KMS-11 (cell line): Measurements from ENCODE around the gene GPR146.

ENCODE experiments used
- H2AFZ ChIP-seq: fragments of 200-600 bp; sonication (generic); 2 replicates; pipeline ENCODE4 v1.6.1; 2016; ENCODE audit warnings: antibody characterized with exemption, mixed run types, low read depth
- H3K27ac ChIP-seq: fragments of 200-600 bp; sonication (generic); 2 replicates; pipeline ENCODE4 v1.6.1; 2016; ENCODE audit warnings: mild to moderate bottlenecking, mixed run types
- H3K27me3 ChIP-seq: fragments of 200-600 bp; sonication (generic); 2 replicates; pipeline ENCODE4 v1.6.1; 2017; ENCODE audit warnings: mild to moderate bottlenecking, low read depth, mixed run types, moderate library complexity; ENCODE audit not compliant: insufficient read depth
- H3K36me3 ChIP-seq: fragments of 200-600 bp; sonication (generic); 2 replicates; pipeline ENCODE4 v1.6.1; 2017; ENCODE audit warnings: mild to moderate bottlenecking, mixed run types; ENCODE audit not compliant: insufficient read depth
- H3K4me1 ChIP-seq: fragments of 200-600 bp; sonication (generic); 2 replicates; pipeline ENCODE4 v1.6.1; 2016; ENCODE audit warnings: mild to moderate bottlenecking, low read depth, mixed run types; ENCODE audit not compliant: poor library complexity, severe bottlenecking
- H3K4me2 ChIP-seq: fragments of 200-600 bp; sonication (generic); 2 replicates; pipeline ENCODE4 v1.7.0; 2016; ENCODE audit warnings: mild to moderate bottlenecking, mixed run types
- H3K4me3 ChIP-seq: fragments of 200-600 bp; sonication (generic); IDR thresholded peaks from 2 replicates; pipeline ENCODE4 v1.6.1; 2017; ENCODE audit warnings: low read depth, low read length, mixed read lengths; ENCODE audit not compliant: insufficient read depth
- H3K79me2 ChIP-seq: fragments of 200-600 bp; sonication (generic); 2 replicates; pipeline ENCODE4 v1.6.1; 2016; ENCODE audit warnings: low read depth, mixed run types; ENCODE audit not compliant: insufficient read depth
- H3K9ac ChIP-seq: fragments of 200-600 bp; sonication (generic); 2 replicates; pipeline ENCODE4 v1.6.1; 2016; ENCODE audit warnings: mild to moderate bottlenecking, mixed run types
- H4K20me1 ChIP-seq: fragments of 200-600 bp; sonication (generic); 2 replicates; pipeline ENCODE4 v1.6.1; 2016; ENCODE audit warnings: mild to moderate bottlenecking, mixed run types; ENCODE audit not compliant: insufficient read depth
- TF ChIP-seq, protein P1 (sequence below): fragments of 200-600 bp; sonication (generic); conservative IDR thresholded peaks from 2 replicates; pipeline ENCODE4 v1.6.1; 2017; ENCODE audit warnings: low read depth, mild to moderate bottlenecking, antibody characterized with exemption, low read length, moderate library complexity, mixed read lengths

Gene GPR146

DNA sequence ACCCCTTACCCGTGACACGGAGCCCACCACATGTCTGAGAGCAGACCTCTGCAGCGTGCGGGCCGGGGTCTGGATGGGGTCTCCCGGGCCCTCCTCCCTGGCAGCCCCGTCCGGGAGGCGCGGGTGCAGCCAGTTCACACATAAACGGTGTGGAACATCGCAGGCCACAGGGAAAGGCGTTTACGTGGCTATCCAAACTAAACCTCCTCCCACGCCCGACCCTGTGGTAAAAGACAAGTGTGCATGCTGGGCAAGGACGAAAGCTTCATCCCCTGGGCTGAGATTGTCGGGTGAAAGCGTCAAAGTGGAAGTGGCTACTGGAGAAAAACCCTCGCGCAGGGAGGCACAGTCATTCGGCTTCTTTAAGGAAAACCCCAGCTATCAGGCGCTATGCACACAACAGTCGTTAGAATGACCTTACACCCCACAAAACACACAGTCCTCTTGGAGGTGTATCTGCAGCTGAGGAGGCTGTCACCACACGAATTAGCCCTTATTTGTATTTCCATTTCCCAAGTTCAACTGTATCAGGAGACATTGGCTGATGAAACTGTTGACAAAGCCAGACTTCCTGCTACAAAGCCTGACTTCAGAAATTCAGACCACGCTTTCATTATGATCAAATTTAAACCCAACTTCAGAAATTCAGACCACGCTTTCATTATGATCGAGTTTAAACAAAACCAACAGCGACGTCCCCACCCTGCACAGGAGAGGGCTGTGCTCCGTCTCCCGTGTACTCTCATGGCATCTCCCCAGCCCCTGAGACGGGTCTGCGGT lies 58.9 kb downstream of the GPR146 start:
- Histone ChIP-seq H2AFZ (no peak overlapping the region), H3K4me2 (no peak overlapping the region), H3K4me1 (no peaks in the 10 kb centered on the region), H3K9ac (no peak overlapping the region), H3K4me3 (no peak overlapping the region), H3K79me2 (no peaks in the 10 kb centered on the region), H3K27ac (no peak overlapping the region), H4K20me1 (no peaks in the 10 kb centered on the region), H3K27me3 (no peaks in the 10 kb centered on the region), H3K36me3 (no peaks in the 10 kb centered on the region)
- TF ChIP-seq, protein P1, sequence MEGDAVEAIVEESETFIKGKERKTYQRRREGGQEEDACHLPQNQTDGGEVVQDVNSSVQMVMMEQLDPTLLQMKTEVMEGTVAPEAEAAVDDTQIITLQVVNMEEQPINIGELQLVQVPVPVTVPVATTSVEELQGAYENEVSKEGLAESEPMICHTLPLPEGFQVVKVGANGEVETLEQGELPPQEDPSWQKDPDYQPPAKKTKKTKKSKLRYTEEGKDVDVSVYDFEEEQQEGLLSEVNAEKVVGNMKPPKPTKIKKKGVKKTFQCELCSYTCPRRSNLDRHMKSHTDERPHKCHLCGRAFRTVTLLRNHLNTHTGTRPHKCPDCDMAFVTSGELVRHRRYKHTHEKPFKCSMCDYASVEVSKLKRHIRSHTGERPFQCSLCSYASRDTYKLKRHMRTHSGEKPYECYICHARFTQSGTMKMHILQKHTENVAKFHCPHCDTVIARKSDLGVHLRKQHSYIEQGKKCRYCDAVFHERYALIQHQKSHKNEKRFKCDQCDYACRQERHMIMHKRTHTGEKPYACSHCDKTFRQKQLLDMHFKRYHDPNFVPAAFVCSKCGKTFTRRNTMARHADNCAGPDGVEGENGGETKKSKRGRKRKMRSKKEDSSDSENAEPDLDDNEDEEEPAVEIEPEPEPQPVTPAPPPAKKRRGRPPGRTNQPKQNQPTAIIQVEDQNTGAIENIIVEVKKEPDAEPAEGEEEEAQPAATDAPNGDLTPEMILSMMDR, result no peak

DNA sequence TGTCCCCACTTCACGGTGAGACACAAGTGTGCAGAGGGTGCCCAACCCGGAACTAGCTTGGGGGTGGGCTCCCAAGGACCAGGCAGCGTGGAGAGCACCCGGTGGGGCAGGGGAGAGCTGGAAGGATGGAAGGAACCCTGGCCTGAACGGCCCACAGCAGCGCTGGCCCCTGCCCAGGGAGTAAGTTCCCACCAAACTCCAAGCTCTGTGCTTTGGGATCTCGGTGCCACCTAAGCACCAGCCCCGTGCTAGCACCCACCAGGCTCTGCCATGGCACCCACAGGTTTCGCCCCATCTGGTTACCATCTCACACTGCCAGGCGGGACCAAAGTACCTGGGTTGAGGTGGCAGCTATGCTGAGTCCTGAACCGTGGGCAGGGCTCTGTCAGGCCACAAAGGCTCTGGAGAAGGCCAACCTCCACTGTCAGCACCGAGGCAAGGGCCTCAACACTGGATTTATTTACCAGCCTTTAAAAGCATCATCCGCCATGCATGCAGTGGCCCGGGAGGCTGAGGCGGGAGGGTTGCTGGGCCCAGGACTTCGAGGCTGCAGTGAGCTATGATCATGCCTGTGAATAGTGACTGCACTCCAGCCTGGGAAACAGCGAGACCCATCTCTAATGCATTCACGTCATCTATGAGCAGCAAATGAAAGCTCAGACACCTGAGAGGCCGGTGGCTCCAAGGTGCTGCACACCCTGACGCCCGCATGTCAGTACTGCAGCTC lies 59.6 kb downstream of the GPR146 start:
- no peaks in the 10 kb centered on the region for H4K20me1 ChIP-seq
- H3K27me3 ChIP-seq, result no peaks in the 10 kb centered on the region
- H3K4me2 ChIP-seq, result no peak overlapping the region
- H3K36me3 ChIP-seq, result no peaks in the 10 kb centered on the region
- no peak overlapping the region for H3K27ac ChIP-seq
- TF ChIP-seq, protein P1, result no peak
- H2AFZ ChIP-seq, result no peak overlapping the region
- H3K4me1 ChIP-seq, result no peaks in the 10 kb centered on the region
- H3K9ac ChIP-seq, result no peak overlapping the region
- no peaks in the 10 kb centered on the region for H3K79me2 ChIP-seq
- no peak overlapping the region for H3K4me3 ChIP-seq

GRCh38 chr7:1104516-1105179 lies 60.3 kb downstream of the GPR146 start:
- Histone ChIP-seq H3K27ac (no peak overlapping the region), H3K4me3 (no peak overlapping the region), H3K9ac (no peak overlapping the region), H3K79me2 (no peaks in the 10 kb centered on the region), H3K4me1 (no peaks in the 10 kb centered on the region), H3K27me3 (no peaks in the 10 kb centered on the region), H2AFZ (no peak overlapping the region), H4K20me1 (no peaks in the 10 kb centered on the region), H3K4me2 (no peak overlapping the region), H3K36me3 (no peaks in the 10 kb centered on the region)
- TF ChIP-seq, protein P1, result no peak

- no peak overlapping the region for H3K4me2 ChIP-seq
- H3K27me3 ChIP-seq, result no peaks in the 10 kb centered on the region
- TF ChIP-seq, protein P1, result no peak
- H4K20me1 ChIP-seq, result no peaks in the 10 kb centered on the region
- H3K4me3 ChIP-seq, result no peak overlapping the region
- no peak overlapping the region for H3K9ac ChIP-seq
- no peaks in the 10 kb centered on the region for H3K4me1 ChIP-seq
- H3K36me3 ChIP-seq, result no peaks in the 10 kb centered on the region
- no peaks in the 10 kb centered on the region for H3K79me2 ChIP-seq
- no peak overlapping the region for H3K27ac ChIP-seq
- no peak overlapping the region for H2AFZ ChIP-seq
Measured at GRCh38 chr7:1105189-1105588, 60.8 kb downstream of the GPR146 start.
